ENCODE measurements around the gene PLA2R1. TPM values are rescaled to one million over a fixed set of nuclear protein-coding genes. Genes with fewer than 3 reads are reported as not detected.

The PLA2R1 gene
- total and polyA plus RNA-seq, 2 of the 4 experiments (the other 2 are of a cell fraction): 0.43 to 0.54 TPM

DNA sequence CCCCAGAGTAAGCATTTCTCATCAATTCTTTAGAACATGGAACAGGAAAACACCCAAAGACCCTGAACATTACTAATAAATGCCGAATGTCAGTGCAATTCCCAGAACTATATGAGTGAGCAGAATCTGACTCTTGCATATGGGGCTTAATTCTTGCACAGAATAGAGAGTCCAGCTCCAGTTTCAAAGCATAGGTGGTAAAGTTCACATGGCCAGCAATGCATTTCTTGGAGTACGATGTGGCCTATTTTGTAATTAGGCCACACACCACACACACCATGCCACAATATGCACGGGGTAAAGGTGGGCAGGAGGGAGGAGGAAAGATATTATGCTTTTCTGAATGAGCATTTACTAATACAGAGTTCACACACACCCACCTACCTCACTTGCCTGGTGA, 56.5 kb downstream of the PLA2R1 start:
- Histone ChIP-seq H3K4me2 (ENCODE audit: low read depth, low read length) (no peak overlapping the region), H4K5ac (ENCODE audit: low read depth, low read length) (no peak overlapping the region), H2BK5ac (ENCODE audit: low read depth, low read length, poor library complexity, severe bottlenecking) (no peak overlapping the region), H3K36me3 (ENCODE audit: control insufficient read depth, insufficient read depth, low read length) (no peaks in the 10 kb centered on the region), H3K14ac (replicated peaks; ENCODE audit: low read depth, low read length) (no peak overlapping the region), H3K4me1 (ENCODE audit: control insufficient read depth, insufficient read depth, low read length) (no peaks in the 10 kb centered on the region), H3K9ac (ENCODE audit: low read depth, low read length) (no peak overlapping the region), H3K23ac (ENCODE audit: low read depth, low read length) (no peak overlapping the region), H4K20me1 (ENCODE audit: insufficient read depth, low read length) (no peaks in the 10 kb centered on the region), H3K56ac (ENCODE audit: extremely low read depth, insufficient read depth, low read length) (no peak overlapping the region), H3K27ac (ENCODE audit: insufficient read depth, low read length) (no peak overlapping the region), H2BK120ac (ENCODE audit: low read depth, low read length) (no peak overlapping the region), H2AK9ac (replicated peaks; ENCODE audit: low read depth, low read length, poor library complexity) (no peak overlapping the region), H3K9me1 (ENCODE audit: insufficient read depth, low read length) (no peaks in the 10 kb centered on the region), H2BK15ac (ENCODE audit: low read depth, low read length) (no peak overlapping the region), H4K8ac (ENCODE audit: low read depth in 2 of 2, low read length in 2 of 2) (no peak overlapping the region), H3K18ac (ENCODE audit: low read depth, low read length) (no peak overlapping the region), H2BK20ac (ENCODE audit: low read depth, low read length) (no peak overlapping the region), H3K4me3 (ENCODE audit: insufficient read depth, low read depth, low read length) (no peak overlapping the region), H2AFZ (replicated peaks; ENCODE audit: low read length, poor library complexity) (no peak overlapping the region), H3K4ac (ENCODE audit: low read depth, low read length) (no peak overlapping the region), H2AK5ac (ENCODE audit: low read depth, low read length) (no peak overlapping the region), H3K27me3 (ENCODE audit: control insufficient read depth, insufficient read depth, low read length) (no peaks in the 10 kb centered on the region), H3K9me3 (ENCODE audit: control insufficient read depth, insufficient read depth, low read length) (no peaks in the 10 kb centered on the region), H3K79me1 (ENCODE audit: low read depth in 1 of 2, low read length in 2 of 2) (no peaks in the 10 kb centered on the region), H4K91ac (ENCODE audit: insufficient read depth, low read depth, low read length) (no peak overlapping the region)
- intact Hi-C loops (cut with micrococcal nuclease) (no loop called here), in situ Hi-C loops (cut with MboI; ENCODE audit: low sequenced_read_pairs) (no loop called here), dilution Hi-C loops (cut with HindIII; ENCODE audit: low sequenced_read_pairs, unreplicated experiment) (no loop called here)
- no peak for ATAC-seq (ENCODE audit: low read depth)
- no CpG with 5 or more reads among the region's 3 CpGs for WGBS, 2 experiments (ENCODE audit: extremely low coverage in 2 of 2, insufficient read length in 1 of 2)
- no peak for DNase-seq
- TF ChIP-seq POLR2A (IDR thresholded peaks at IDR 0.05; ENCODE audit: low read depth, low read length) (no peak), MAFK (IDR thresholded peaks at IDR 0.05; ENCODE audit: low read depth, low read length) (no peak), RAD21 (IDR thresholded peaks at IDR 0.05; ENCODE audit: low read length) (no peak), FOS (IDR thresholded peaks at IDR 0.05; ENCODE audit: low read depth, low read length) (no peak), MAZ (IDR thresholded peaks at IDR 0.05; ENCODE audit: borderline replicate concordance, low read depth, low read length) (no peak), RFX5 (IDR thresholded peaks at IDR 0.05; ENCODE audit: low read depth, low read length) (no peak), SMC3 (IDR thresholded peaks at IDR 0.05; ENCODE audit: low read depth, low read length) (no peak), RCOR1 (IDR thresholded peaks at IDR 0.05; ENCODE audit: insufficient replicate concordance, low read length) (no peak), BHLHE40 (IDR thresholded peaks at IDR 0.05; ENCODE audit: low read depth, low read length) (no peak), NFE2L2 (IDR thresholded peaks at IDR 0.05; ENCODE audit: low read depth, low read length) (no peak), MXI1 (IDR thresholded peaks at IDR 0.05; ENCODE audit: borderline replicate concordance, low read depth, low read length) (no peak)
- TF ChIP-seq, protein P1, sequence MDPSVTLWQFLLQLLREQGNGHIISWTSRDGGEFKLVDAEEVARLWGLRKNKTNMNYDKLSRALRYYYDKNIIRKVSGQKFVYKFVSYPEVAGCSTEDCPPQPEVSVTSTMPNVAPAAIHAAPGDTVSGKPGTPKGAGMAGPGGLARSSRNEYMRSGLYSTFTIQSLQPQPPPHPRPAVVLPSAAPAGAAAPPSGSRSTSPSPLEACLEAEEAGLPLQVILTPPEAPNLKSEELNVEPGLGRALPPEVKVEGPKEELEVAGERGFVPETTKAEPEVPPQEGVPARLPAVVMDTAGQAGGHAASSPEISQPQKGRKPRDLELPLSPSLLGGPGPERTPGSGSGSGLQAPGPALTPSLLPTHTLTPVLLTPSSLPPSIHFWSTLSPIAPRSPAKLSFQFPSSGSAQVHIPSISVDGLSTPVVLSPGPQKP (IDR thresholded peaks at IDR 0.05; ENCODE audit: borderline replicate concordance, low read depth, low read length): no peak
- TF ChIP-seq, protein P2, sequence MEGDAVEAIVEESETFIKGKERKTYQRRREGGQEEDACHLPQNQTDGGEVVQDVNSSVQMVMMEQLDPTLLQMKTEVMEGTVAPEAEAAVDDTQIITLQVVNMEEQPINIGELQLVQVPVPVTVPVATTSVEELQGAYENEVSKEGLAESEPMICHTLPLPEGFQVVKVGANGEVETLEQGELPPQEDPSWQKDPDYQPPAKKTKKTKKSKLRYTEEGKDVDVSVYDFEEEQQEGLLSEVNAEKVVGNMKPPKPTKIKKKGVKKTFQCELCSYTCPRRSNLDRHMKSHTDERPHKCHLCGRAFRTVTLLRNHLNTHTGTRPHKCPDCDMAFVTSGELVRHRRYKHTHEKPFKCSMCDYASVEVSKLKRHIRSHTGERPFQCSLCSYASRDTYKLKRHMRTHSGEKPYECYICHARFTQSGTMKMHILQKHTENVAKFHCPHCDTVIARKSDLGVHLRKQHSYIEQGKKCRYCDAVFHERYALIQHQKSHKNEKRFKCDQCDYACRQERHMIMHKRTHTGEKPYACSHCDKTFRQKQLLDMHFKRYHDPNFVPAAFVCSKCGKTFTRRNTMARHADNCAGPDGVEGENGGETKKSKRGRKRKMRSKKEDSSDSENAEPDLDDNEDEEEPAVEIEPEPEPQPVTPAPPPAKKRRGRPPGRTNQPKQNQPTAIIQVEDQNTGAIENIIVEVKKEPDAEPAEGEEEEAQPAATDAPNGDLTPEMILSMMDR (conservative IDR thresholded peaks at IDR 0.05; ENCODE audit: low read depth, low read length): no peak
- TF ChIP-seq, protein P3, sequence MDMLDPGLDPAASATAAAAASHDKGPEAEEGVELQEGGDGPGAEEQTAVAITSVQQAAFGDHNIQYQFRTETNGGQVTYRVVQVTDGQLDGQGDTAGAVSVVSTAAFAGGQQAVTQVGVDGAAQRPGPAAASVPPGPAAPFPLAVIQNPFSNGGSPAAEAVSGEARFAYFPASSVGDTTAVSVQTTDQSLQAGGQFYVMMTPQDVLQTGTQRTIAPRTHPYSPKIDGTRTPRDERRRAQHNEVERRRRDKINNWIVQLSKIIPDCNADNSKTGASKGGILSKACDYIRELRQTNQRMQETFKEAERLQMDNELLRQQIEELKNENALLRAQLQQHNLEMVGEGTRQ (IDR thresholded peaks at IDR 0.05; ENCODE audit: low read depth, low read length): no peak
- ChIA-PET CTCF (interaction anchor here (0.7 to 0.9 kb wide), 2 partner anchors 8 to 36 kb away, joined by 3 to 4 read pairs; no protein-coding TSS in a partner anchor), POLR2A (ENCODE audit: unreplicated experiment) (no interaction called here)
- no TSS peak for BruUV-seq (replicated peaks)
